ENCODE results near the gene CELF1. TPM values are rescaled to one million over a fixed set of nuclear protein-coding genes. Genes with fewer than 3 reads are reported as not detected.

CELF1 gene
- total and polyA plus RNA-seq, 2 of the 13 experiments (the other 11 are each of a cell fraction or from before 2014, with no cell fraction given), result 69.0 to 80.1 TPM

DNA sequence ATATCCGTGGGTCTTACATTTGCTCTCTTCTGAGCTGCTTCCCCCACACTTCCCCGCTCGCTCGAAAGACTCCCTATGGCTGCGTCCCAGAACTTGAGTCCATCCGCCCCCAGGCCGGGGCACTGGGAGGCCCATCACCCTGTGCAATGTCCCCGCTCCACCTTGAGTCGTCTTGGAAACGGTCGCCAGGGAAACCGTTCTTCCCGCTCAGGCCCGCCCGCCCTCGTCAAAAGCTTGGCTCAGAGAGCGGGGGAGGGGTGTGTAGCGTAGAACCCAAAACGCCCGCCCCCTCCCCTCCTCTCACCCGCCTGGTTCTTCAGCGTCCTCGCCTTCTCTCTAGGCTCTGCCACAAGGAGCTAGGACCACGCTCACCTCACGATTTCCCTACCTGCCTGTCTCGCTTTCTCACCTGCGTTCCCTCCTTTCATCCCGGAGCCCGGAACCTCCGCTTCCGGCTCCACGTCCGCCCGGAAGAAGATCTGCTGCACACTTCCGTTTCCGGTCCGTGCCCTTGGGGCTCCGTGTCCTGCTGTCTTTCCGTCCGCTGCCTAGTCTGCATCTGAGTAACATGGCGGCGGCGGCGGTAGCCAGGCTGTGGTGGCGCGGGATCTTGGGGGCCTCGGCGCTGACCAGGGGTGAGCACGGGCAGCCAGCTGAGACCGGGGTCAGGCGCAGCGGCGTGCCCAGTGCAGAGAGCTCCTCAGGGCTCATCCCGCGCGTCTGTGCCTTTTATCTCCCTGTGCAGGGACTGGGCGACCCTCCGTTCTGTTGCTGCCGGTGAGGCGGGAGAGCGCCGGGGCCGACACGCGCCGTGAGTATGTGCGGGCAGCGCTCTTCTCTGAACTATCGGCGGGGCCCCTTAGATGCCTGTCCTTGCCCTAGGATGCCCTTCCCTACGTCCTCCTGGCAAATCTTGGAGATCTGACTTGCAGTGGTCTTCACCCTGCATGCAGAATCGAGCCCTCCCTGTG lies 25.9 kb upstream of the CELF1 start, which contains the start of the genes KBTBD4 and NDUFS3 (continued):
- peak; percentile 86 for TF ChIP-seq FOXC1 (CRISPR knock-in tag; IDR thresholded peaks at IDR 0.05; ENCODE audit: borderline replicate concordance)
- no peak; the same call in 1 of the 2 replicates for TF ChIP-seq ZNF510 (CRISPR knock-in tag; IDR thresholded peaks at IDR 0.05; ENCODE audit: low read depth)
- TF ChIP-seq, protein P1, sequence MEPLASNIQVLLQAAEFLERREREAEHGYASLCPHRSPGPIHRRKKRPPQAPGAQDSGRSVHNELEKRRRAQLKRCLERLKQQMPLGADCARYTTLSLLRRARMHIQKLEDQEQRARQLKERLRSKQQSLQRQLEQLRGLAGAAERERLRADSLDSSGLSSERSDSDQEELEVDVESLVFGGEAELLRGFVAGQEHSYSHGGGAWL (CRISPR knock-in tag; IDR thresholded peaks at IDR 0.05), result peak; percentile 93
- peak; percentile 95 for TF ChIP-seq RBM39 (IDR thresholded peaks at IDR 0.05; ENCODE audit: low read depth, low read length, poor library complexity, severe bottlenecking)
- 0 out of 2 replicates have a peak, but pooled peaks have one; percentile 69 for TF ChIP-seq ZNF44 (CRISPR knock-in tag; IDR thresholded peaks at IDR 0.05)
- TF ChIP-seq ARID2 (CRISPR knock-in tag; IDR thresholded peaks at IDR 0.05; ENCODE audit: borderline replicate concordance), result peak; percentile 93
- TF ChIP-seq, protein P2, sequence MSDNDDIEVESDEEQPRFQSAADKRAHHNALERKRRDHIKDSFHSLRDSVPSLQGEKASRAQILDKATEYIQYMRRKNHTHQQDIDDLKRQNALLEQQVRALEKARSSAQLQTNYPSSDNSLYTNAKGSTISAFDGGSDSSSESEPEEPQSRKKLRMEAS (IDR thresholded peaks at IDR 0.05), result peak; percentile 96
- TF ChIP-seq, protein P3, sequence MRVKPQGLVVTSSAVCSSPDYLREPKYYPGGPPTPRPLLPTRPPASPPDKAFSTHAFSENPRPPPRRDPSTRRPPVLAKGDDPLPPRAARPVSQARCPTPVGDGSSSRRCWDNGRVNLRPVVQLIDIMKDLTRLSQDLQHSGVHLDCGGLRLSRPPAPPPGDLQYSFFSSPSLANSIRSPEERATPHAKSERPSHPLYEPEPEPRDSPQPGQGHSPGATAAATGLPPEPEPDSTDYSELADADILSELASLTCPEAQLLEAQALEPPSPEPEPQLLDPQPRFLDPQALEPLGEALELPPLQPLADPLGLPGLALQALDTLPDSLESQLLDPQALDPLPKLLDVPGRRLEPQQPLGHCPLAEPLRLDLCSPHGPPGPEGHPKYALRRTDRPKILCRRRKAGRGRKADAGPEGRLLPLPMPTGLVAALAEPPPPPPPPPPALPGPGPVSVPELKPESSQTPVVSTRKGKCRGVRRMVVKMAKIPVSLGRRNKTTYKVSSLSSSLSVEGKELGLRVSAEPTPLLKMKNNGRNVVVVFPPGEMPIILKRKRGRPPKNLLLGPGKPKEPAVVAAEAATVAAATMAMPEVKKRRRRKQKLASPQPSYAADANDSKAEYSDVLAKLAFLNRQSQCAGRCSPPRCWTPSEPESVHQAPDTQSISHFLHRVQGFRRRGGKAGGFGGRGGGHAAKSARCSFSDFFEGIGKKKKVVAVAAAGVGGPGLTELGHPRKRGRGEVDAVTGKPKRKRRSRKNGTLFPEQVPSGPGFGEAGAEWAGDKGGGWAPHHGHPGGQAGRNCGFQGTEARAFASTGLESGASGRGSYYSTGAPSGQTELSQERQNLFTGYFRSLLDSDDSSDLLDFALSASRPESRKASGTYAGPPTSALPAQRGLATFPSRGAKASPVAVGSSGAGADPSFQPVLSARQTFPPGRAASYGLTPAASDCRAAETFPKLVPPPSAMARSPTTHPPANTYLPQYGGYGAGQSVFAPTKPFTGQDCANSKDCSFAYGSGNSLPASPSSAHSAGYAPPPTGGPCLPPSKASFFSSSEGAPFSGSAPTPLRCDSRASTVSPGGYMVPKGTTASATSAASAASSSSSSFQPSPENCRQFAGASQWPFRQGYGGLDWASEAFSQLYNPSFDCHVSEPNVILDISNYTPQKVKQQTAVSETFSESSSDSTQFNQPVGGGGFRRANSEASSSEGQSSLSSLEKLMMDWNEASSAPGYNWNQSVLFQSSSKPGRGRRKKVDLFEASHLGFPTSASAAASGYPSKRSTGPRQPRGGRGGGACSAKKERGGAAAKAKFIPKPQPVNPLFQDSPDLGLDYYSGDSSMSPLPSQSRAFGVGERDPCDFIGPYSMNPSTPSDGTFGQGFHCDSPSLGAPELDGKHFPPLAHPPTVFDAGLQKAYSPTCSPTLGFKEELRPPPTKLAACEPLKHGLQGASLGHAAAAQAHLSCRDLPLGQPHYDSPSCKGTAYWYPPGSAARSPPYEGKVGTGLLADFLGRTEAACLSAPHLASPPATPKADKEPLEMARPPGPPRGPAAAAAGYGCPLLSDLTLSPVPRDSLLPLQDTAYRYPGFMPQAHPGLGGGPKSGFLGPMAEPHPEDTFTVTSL (CRISPR knock-in tag; IDR thresholded peaks at IDR 0.05; ENCODE audit: borderline replicate concordance), result 0 out of 2 replicates have a peak, but pooled peaks have one; percentile 5
- TF ChIP-seq SMAD1 (CRISPR knock-in tag; IDR thresholded peaks at IDR 0.05; ENCODE audit: borderline replicate concordance, low read depth), result peak; percentile 94; the same call in 1 of the 2 replicates
- TF ChIP-seq ATF7 (IDR thresholded peaks at IDR 0.05), result no peak
- no peak for TF ChIP-seq ATF7 (CRISPR knock-in tag; IDR thresholded peaks at IDR 0.05)
- TF ChIP-seq, protein P4, sequence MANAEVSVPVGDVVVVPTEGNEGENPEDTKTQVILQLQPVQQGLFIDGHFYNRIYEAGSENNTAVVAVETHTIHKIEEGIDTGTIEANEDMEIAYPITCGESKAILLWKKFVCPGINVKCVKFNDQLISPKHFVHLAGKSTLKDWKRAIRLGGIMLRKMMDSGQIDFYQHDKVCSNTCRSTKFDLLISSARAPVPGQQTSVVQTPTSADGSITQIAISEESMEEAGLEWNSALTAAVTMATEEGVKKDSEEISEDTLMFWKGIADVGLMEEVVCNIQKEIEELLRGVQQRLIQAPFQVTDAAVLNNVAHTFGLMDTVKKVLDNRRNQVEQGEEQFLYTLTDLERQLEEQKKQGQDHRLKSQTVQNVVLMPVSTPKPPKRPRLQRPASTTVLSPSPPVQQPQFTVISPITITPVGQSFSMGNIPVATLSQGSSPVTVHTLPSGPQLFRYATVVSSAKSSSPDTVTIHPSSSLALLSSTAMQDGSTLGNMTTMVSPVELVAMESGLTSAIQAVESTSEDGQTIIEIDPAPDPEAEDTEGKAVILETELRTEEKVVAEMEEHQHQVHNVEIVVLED (CRISPR knock-in tag; IDR thresholded peaks at IDR 0.05; ENCODE audit: borderline replicate concordance), result peak; percentile 79; the same call in 1 of the 2 replicates
- TF ChIP-seq, protein P5, sequence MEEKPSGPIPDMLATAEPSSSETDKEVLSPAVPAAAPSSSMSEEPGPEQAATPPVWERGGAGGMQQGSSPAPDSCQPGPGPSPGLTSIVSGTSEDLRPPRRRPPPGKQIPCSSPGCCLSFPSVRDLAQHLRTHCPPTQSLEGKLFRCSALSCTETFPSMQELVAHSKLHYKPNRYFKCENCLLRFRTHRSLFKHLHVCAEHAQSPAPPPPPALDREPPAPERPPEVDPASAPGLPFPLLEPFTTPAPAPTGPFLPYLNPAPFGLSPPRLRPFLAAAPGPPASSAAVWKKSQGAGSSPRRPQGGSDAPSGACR (CRISPR knock-in tag; IDR thresholded peaks at IDR 0.05), result peak; percentile 84
- TF ChIP-seq, protein P6, sequence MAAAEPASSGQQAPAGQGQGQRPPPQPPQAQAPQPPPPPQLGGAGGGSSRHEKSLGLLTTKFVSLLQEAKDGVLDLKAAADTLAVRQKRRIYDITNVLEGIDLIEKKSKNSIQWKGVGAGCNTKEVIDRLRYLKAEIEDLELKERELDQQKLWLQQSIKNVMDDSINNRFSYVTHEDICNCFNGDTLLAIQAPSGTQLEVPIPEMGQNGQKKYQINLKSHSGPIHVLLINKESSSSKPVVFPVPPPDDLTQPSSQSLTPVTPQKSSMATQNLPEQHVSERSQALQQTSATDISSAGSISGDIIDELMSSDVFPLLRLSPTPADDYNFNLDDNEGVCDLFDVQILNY (CRISPR knock-in tag; conservative IDR thresholded peaks at IDR 0.05), result no peak; the same call in none of the 2 replicates
- peak; percentile 88 for TF ChIP-seq ELF3 (CRISPR knock-in tag; IDR thresholded peaks at IDR 0.05)
- TF ChIP-seq PPARG (CRISPR knock-in tag; conservative IDR thresholded peaks at IDR 0.05), result peak; percentile 56
- peak; percentile 91 for TF ChIP-seq MIER2 (CRISPR knock-in tag; IDR thresholded peaks at IDR 0.05)
- TF ChIP-seq FOSL2 (CRISPR knock-in tag; IDR thresholded peaks at IDR 0.05), result peak; percentile 69
